C4-2B (cell line): ENCODE results near the gene MS4A6A.

Source experiments
- CTCF ChIP-seq: fragments of 450-650 bp; conservative IDR thresholded peaks from 2 replicates; pipeline ENCODE4 v1.5.1; 2017; ENCODE audit warnings: mild to moderate bottlenecking
- ZFX ChIP-seq: fragments of 450-650 bp; IDR thresholded peaks from 2 replicates; pipeline ENCODE4 v1.6.1; 2017

- TF ChIP-seq CTCF (no peak), ZFX (no peak)
These were observed 37.2 kb downstream of the MS4A6A start for GRCh38 chr11:60145677-60146076.
